Measurements from ENCODE around the gene MED13. TPM values are rescaled to one million over a fixed set of nuclear protein-coding genes. Genes with fewer than 3 reads are reported as not detected.
"Not testable (repeated sequence)": the region's sequence is repeated elsewhere in the genome, so short reads cannot be mapped to it uniquely, and the experiment has no call there.

MED13 gene
- total RNA-seq, 6 experiments from 2014 or later = 29.0 to 40.5 (median 33.6) TPM

DNA sequence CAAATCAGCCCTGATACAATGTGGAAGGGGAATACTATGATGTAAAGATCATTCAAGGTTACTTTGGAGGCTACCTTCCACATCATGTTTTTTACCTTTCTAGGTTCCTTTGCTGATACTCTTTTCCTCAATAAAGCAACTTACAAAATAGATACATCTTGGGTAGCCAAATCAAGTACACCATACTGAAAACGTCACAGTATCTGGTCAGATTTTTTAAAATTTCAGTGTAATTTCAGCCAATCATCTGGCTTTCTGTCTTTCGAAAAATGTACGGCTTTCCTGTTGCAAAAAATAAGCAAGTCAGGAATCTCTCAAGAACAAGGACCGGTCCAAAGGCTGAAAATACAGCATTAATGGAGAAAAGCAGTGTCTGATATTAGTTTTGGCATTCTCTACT, 15.6 kb upstream of the MED13 start:
- DNase-seq = no peak
- H3K27me3 Mint-ChIP-seq (ENCODE audit: insufficient read depth) = peaks cover 18% of the 10 kb centered on the region
- no peaks in the 10 kb centered on the region for H3K36me3 Mint-ChIP-seq (ENCODE audit: low read depth)

DNA sequence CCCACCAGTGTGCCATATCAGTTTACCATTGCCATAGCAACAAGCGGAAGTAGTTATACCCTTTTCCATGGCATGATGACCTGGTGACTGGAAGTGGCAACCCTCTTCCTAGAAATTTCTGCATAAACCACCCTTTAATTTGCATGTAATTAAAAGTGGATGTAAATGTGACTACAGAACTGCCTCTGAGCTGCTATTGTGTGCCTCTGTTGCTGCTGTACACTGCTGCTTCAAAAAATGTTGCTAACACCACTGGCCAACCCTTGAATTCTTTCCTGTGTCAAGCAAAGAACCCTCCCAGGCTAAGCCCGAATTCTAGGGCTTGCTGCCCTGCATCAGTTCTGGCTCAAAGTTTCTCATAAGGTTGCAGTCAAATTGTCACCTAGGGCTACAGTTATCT, 12.9 kb upstream of the MED13 start:
- Mint-ChIP-seq H3K4me1 (ENCODE audit: low read depth) (no peaks in the 10 kb centered on the region), H3K9me3 (no peaks in the 10 kb centered on the region), H3K36me3 (ENCODE audit: low read depth) (no peaks in the 10 kb centered on the region), H3K27me3 (ENCODE audit: insufficient read depth) (peaks cover 17% of the 10 kb centered on the region), H3K4me3 (no peak overlapping the region), H3K27ac (no peak overlapping the region)
- DNase-seq = no peak
- TF ChIP-seq, protein P1, sequence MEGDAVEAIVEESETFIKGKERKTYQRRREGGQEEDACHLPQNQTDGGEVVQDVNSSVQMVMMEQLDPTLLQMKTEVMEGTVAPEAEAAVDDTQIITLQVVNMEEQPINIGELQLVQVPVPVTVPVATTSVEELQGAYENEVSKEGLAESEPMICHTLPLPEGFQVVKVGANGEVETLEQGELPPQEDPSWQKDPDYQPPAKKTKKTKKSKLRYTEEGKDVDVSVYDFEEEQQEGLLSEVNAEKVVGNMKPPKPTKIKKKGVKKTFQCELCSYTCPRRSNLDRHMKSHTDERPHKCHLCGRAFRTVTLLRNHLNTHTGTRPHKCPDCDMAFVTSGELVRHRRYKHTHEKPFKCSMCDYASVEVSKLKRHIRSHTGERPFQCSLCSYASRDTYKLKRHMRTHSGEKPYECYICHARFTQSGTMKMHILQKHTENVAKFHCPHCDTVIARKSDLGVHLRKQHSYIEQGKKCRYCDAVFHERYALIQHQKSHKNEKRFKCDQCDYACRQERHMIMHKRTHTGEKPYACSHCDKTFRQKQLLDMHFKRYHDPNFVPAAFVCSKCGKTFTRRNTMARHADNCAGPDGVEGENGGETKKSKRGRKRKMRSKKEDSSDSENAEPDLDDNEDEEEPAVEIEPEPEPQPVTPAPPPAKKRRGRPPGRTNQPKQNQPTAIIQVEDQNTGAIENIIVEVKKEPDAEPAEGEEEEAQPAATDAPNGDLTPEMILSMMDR (IDR thresholded peaks at IDR 0.05) = no peak

More for the DNA sequence above, 15.6 kb upstream of the MED13 start:
- peaks cover 3% of the 10 kb centered on the region for H3K4me1 Mint-ChIP-seq (ENCODE audit: low read depth)
- no peak overlapping the region for H3K27ac Mint-ChIP-seq
- TF ChIP-seq, protein P1 (IDR thresholded peaks at IDR 0.05) = no peak
- no peaks in the 10 kb centered on the region for H3K9me3 Mint-ChIP-seq
- H3K4me3 Mint-ChIP-seq = no peak overlapping the region

DNA sequence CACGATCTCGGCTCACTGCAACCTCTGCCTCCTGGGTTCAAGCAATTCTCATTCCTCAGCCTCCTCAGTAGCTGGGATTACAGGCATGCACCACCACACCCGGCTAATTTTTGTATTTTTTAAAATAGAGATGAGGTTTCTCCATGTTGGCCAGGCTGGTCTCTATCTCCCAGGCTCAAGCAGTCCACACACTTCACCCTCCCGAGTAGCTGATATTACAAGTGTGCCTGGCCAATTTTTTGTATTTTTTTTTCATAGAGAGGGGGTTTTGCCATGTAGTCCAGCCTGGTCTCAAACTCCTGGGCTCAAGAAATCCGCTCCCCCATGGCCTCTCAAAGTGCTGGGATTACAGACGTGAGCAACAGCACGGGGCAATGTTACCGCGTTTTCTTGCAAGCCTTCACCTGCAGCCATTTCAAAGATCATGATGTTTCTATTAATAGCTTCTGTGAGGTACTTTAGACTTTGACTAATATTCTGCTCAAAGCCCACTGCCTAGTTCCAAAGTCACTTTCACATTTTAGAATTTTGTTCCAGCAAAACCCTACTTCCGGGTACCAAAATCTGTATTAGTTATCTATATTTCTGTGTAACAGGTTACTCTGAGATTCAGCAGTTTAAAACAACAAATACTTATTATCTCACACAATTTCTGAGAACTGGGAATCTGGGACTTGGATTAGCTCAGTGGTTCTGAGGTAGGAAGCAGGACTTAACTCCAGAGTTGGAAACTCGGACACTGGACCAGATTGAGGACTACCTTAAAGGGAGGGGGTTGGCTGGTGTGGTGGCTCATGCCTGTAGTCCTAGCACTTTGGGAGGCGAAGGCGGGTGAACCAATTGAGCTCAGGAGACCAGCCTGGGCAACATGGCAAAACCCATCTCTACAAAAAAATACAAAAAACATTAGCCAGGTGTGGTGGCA, 12.0 kb upstream of the MED13 start:
- Mint-ChIP-seq H3K27me3 (ENCODE audit: insufficient read depth) (peaks cover 17% of the 10 kb centered on the region), H3K4me1 (ENCODE audit: low read depth) (no peaks in the 10 kb centered on the region), H3K4me3 (no peak overlapping the region), H3K27ac (no peak overlapping the region), H3K36me3 (ENCODE audit: low read depth) (no peaks in the 10 kb centered on the region), H3K9me3 (no peaks in the 10 kb centered on the region)
- TF ChIP-seq, protein P1 (IDR thresholded peaks at IDR 0.05) = no peak
- no peak for DNase-seq

DNA sequence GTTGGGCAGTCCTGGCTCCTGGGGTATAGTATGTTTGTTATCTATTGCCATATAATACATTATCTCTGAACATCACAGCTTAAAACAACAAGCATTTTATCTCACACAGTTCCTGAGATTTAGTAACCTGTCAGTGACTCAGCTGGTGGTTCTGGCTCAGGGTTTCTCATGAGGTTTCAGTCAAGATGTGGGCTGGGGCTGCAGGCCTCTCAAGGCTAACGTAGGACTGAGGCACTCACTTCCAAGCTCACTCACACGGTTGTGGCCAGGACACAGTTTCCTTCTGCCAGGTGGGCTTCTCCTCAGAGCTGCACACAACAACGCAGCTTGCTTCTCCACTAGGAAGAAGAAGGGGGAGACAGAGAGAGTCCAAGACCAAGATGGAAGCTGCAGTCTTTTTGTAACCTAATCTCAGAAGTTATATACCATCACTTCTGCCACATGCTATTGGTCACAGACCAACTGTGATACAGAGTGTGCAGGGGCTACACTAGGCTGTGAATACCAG, 10.3 kb upstream of the MED13 start:
- no peaks in the 10 kb centered on the region for H3K4me1 Mint-ChIP-seq (ENCODE audit: low read depth)

DNA sequence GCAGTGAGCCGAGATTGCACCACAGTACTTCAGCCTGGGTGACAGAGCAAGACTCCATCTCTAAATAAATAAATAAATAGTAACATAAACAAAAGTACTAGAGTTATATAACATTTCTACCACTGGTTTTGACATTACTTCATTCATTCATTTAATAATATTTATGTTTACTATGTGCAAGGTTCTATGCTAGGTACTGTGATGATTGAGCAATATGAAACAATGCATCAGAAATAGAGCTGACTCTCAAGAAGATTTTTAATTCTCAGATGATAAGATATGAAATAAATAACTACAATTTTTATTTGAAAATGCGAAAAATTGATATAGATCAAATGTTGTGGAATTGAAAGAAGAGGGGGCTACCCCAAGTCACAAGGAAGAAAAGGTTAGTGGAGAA, 8.9 kb upstream of the MED13 start:
- no peak for DNase-seq
- Mint-ChIP-seq H3K4me3 (no peak overlapping the region), H3K36me3 (ENCODE audit: low read depth) (peaks cover 5% of the 10 kb centered on the region; the same call in 1 of the 2 replicates), H3K9me3 (no peaks in the 10 kb centered on the region), H3K27ac (no peak overlapping the region), H3K4me1 (ENCODE audit: low read depth) (no peaks in the 10 kb centered on the region), H3K27me3 (ENCODE audit: insufficient read depth) (peaks cover 16% of the 10 kb centered on the region)
- TF ChIP-seq, protein P1 (IDR thresholded peaks at IDR 0.05) = no peak

More for the DNA sequence above, 10.3 kb upstream of the MED13 start:
- TF ChIP-seq, protein P1 (IDR thresholded peaks at IDR 0.05) = no peak
- no peak overlapping the region for H3K4me3 Mint-ChIP-seq
- DNase-seq = no peak
- H3K36me3 Mint-ChIP-seq (ENCODE audit: low read depth) = peaks cover 5% of the 10 kb centered on the region; the same call in 1 of the 2 replicates
- H3K27ac Mint-ChIP-seq = no peak overlapping the region
- H3K9me3 Mint-ChIP-seq = no peaks in the 10 kb centered on the region
- H3K27me3 Mint-ChIP-seq (ENCODE audit: insufficient read depth) = peaks cover 17% of the 10 kb centered on the region

DNA sequence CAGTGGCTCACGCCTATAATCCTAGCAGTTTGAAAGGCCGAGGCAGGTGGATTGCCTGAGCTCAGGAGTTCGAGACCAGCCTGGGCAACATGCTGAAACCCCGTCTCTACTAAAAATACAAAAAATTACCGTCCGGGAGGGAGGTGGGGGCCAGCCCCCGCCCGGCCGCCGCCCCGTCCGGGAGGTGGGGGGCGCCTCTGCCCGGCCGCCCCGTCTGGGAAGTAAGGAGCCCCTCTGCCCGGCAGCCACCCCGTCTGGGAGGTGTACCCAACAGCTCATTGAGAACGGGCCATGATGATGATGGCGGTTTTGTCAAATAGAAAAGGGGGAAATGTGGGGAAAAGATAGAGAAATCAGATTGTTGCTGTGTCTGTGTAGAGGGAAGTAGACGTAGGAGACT, 7.8 kb upstream of the MED13 start:
- not testable (repeated sequence) for H3K27ac Mint-ChIP-seq; H3K9me3 Mint-ChIP-seq; H3K36me3 Mint-ChIP-seq (ENCODE audit: low read depth); H3K4me3 Mint-ChIP-seq; H3K27me3 Mint-ChIP-seq (ENCODE audit: insufficient read depth); H3K4me1 Mint-ChIP-seq (ENCODE audit: low read depth); DNase-seq
